KMS-11 (cell line): ENCODE results near the gene COBL.

ENCODE experiments used
- H2AFZ ChIP-seq: fragments of 200-600 bp; sonication (generic); 2 replicates; pipeline ENCODE4 v1.6.1; 2016; ENCODE audit warnings: antibody characterized with exemption, mixed run types, low read depth
- H3K27ac ChIP-seq: fragments of 200-600 bp; sonication (generic); 2 replicates; pipeline ENCODE4 v1.6.1; 2016; ENCODE audit warnings: mild to moderate bottlenecking, mixed run types
- H3K27me3 ChIP-seq: fragments of 200-600 bp; sonication (generic); 2 replicates; pipeline ENCODE4 v1.6.1; 2017; ENCODE audit warnings: mild to moderate bottlenecking, low read depth, mixed run types, moderate library complexity; ENCODE audit not compliant: insufficient read depth
- H3K36me3 ChIP-seq: fragments of 200-600 bp; sonication (generic); 2 replicates; pipeline ENCODE4 v1.6.1; 2017; ENCODE audit warnings: mild to moderate bottlenecking, mixed run types; ENCODE audit not compliant: insufficient read depth
- H3K4me1 ChIP-seq: fragments of 200-600 bp; sonication (generic); 2 replicates; pipeline ENCODE4 v1.6.1; 2016; ENCODE audit warnings: mild to moderate bottlenecking, low read depth, mixed run types; ENCODE audit not compliant: poor library complexity, severe bottlenecking
- H3K4me2 ChIP-seq: fragments of 200-600 bp; sonication (generic); 2 replicates; pipeline ENCODE4 v1.7.0; 2016; ENCODE audit warnings: mild to moderate bottlenecking, mixed run types
- H3K4me3 ChIP-seq: fragments of 200-600 bp; sonication (generic); IDR thresholded peaks from 2 replicates; pipeline ENCODE4 v1.6.1; 2017; ENCODE audit warnings: low read depth, low read length, mixed read lengths; ENCODE audit not compliant: insufficient read depth
- H3K79me2 ChIP-seq: fragments of 200-600 bp; sonication (generic); 2 replicates; pipeline ENCODE4 v1.6.1; 2016; ENCODE audit warnings: low read depth, mixed run types; ENCODE audit not compliant: insufficient read depth
- H3K9ac ChIP-seq: fragments of 200-600 bp; sonication (generic); 2 replicates; pipeline ENCODE4 v1.6.1; 2016; ENCODE audit warnings: mild to moderate bottlenecking, mixed run types
- H4K20me1 ChIP-seq: fragments of 200-600 bp; sonication (generic); 2 replicates; pipeline ENCODE4 v1.6.1; 2016; ENCODE audit warnings: mild to moderate bottlenecking, mixed run types; ENCODE audit not compliant: insufficient read depth
- TF ChIP-seq, protein P1 (sequence below): fragments of 200-600 bp; sonication (generic); conservative IDR thresholded peaks from 2 replicates; pipeline ENCODE4 v1.6.1; 2017; ENCODE audit warnings: low read depth, mild to moderate bottlenecking, antibody characterized with exemption, low read length, moderate library complexity, mixed read lengths

COBL gene

DNA sequence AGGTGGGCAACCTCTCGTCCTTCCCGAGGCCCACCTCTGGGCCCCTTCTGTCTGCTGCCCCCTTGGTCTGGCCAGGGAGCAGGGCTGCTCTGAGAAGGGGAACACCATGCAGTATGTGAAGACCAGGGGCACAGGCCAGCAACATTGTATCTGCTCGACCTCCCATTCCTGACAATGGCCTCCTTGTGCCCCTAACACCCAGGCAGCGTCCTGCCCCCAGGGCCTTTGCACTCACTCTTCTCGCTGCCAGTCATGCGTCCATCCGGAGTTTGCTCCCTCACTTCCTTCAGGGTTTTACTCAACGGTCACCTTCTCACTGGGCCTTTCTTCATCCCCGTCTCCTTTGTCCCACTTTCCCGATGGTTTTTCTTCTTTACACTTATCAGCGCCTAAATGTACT lies 301.0 kb downstream of the COBL start:
- TF ChIP-seq, protein P1, sequence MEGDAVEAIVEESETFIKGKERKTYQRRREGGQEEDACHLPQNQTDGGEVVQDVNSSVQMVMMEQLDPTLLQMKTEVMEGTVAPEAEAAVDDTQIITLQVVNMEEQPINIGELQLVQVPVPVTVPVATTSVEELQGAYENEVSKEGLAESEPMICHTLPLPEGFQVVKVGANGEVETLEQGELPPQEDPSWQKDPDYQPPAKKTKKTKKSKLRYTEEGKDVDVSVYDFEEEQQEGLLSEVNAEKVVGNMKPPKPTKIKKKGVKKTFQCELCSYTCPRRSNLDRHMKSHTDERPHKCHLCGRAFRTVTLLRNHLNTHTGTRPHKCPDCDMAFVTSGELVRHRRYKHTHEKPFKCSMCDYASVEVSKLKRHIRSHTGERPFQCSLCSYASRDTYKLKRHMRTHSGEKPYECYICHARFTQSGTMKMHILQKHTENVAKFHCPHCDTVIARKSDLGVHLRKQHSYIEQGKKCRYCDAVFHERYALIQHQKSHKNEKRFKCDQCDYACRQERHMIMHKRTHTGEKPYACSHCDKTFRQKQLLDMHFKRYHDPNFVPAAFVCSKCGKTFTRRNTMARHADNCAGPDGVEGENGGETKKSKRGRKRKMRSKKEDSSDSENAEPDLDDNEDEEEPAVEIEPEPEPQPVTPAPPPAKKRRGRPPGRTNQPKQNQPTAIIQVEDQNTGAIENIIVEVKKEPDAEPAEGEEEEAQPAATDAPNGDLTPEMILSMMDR: no peak
- no peak overlapping the region for H3K9ac ChIP-seq
- no peaks in the 10 kb centered on the region for H3K79me2 ChIP-seq
- no peak overlapping the region for H2AFZ ChIP-seq
- H3K4me2 ChIP-seq: no peak overlapping the region
- no peak overlapping the region for H3K4me3 ChIP-seq
- H3K4me1 ChIP-seq: peaks cover 5% of the 10 kb centered on the region
- no peaks in the 10 kb centered on the region for H4K20me1 ChIP-seq
- no peaks in the 10 kb centered on the region for H3K27me3 ChIP-seq
- no peak overlapping the region for H3K27ac ChIP-seq
- no peaks in the 10 kb centered on the region for H3K36me3 ChIP-seq

DNA sequence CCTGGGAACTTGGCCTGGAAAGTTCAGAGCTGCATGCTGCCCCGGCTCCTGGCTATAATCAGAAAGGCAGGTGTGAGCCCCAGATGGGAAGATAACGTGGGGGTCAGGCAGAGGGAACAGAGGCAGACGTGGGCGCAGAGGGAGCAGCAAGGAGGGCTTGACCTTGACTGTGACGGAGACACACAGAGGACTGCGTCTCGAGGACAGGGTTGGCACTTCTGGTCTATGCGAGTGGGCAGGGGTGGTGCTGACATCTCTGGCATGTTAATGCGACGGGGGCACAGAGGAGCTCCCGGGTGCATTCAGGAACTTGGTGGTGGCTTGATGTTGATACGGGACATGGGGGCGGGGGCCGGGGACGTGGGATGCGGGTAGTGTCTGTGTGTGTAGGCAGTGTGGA lies 301.8 kb downstream of the COBL start:
- Histone ChIP-seq H3K9ac (no peak overlapping the region), H3K36me3 (no peaks in the 10 kb centered on the region), H3K4me3 (no peak overlapping the region), H3K4me1 (peaks cover 5% of the 10 kb centered on the region), H3K27me3 (no peaks in the 10 kb centered on the region), H2AFZ (no peak overlapping the region), H3K79me2 (no peaks in the 10 kb centered on the region), H4K20me1 (no peaks in the 10 kb centered on the region), H3K4me2 (no peak overlapping the region), H3K27ac (no peak overlapping the region)
- TF ChIP-seq, protein P1: no peak

DNA sequence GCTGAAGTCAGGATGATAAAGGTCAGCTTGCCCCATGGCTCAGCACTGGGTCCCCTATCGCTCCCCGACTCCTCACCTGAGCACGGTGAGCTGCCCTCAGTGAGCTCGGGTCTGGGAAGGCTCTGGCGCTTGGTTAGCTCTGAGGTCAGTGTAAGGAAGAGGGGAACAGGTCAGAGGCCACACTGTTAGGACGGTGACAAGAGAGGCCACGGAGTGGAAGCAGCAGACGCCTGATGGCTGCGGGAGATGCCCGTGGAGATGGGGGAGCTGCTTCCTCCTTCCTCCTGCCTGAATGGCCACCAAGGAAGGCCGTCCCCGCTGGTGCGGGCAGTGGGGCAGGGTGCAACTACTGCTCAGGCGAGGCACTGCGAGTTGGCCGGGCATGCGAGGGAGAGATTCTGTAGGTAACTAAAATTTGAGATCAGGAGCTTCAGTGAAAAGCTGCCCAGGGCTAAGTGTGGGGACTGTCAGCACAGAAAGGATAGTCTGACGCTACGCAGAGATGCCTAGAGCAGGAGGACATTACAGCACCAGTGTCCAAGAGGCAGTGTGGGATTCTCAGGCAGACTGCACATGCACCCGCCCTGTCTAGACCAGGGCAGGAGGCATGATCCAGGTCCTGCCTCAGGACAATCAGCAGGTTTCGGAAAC lies 302.6 kb downstream of the COBL start:
- Histone ChIP-seq H3K79me2 (no peaks in the 10 kb centered on the region), H2AFZ (no peak overlapping the region), H3K4me1 (peaks cover 5% of the 10 kb centered on the region), H3K27me3 (no peaks in the 10 kb centered on the region), H3K27ac (no peak overlapping the region), H3K4me3 (no peak overlapping the region), H3K36me3 (no peaks in the 10 kb centered on the region), H4K20me1 (no peaks in the 10 kb centered on the region), H3K4me2 (no peak overlapping the region), H3K9ac (no peak overlapping the region)
- TF ChIP-seq, protein P1: no peak

DNA sequence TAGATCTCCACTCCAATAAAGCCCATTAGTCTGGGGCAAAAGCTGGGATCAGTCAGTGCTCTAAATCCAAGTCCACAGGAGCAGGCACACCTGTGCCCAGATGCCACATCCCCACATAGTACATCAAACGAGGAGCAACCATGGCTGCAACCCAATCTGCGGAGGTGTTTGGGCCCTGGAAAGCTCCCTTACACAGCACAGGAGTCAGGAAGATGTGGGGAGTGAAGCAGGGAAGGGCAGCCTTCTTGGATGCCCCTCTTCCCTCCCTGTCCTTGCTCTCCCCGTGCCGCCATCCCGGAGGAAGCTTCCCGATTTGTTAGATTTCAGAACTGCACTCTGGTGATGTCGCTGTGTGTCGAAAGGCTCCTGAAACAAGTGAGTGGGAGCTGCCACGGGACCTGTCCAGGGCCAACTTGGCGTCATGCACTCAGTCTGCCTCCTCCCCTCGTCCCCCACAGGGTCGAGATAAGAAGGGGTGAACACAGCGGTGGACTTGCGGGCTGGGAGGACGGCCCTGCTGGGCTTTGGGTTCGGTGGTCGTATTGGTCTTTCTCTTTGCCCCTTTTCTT lies 303.3 kb downstream of the COBL start:
- H3K79me2 ChIP-seq: no peaks in the 10 kb centered on the region
- no peaks in the 10 kb centered on the region for H3K36me3 ChIP-seq
- no peaks in the 10 kb centered on the region for H3K27me3 ChIP-seq
- TF ChIP-seq, protein P1: no peak
- no peak overlapping the region for H3K27ac ChIP-seq
- H3K4me1 ChIP-seq: peaks cover 5% of the 10 kb centered on the region
- no peak overlapping the region for H2AFZ ChIP-seq
- H3K9ac ChIP-seq: no peak overlapping the region
- H4K20me1 ChIP-seq: no peaks in the 10 kb centered on the region
- H3K4me3 ChIP-seq: no peak overlapping the region
- no peak overlapping the region for H3K4me2 ChIP-seq
